ENCODE measurements around the gene INO80C. TPM values are rescaled to one million over a fixed set of nuclear protein-coding genes. Genes with fewer than 3 reads are reported as not detected.

INO80C gene
- total RNA-seq, 1 donor from 2014 or later: 33.8 TPM

- no peaks in the 10 kb centered on the region for H3K27me3 Mint-ChIP-seq (ENCODE audit: low read depth)
- TF ChIP-seq CTCF (conservative IDR thresholded peaks at IDR 0.05): no peak
- no peak overlapping the region for H3K4me3 Mint-ChIP-seq
- no peaks in the 10 kb centered on the region for H3K36me3 Mint-ChIP-seq (ENCODE audit: low read depth)
- DNase-seq (ENCODE audit: low read depth, low spot score): no peak
- no peaks in the 10 kb centered on the region for H3K4me1 Mint-ChIP-seq
- peaks cover 2% of the 10 kb centered on the region for H3K9me3 Mint-ChIP-seq
- no peak overlapping the region for H3K27ac Mint-ChIP-seq (ENCODE audit: unreplicated experiment)
Observed at GRCh38 chr18:35432565-35433001, 65.2 kb downstream of the INO80C start.

GRCh38 chr18:35431374-35431741, 66.4 kb downstream of the INO80C start:
- H3K27me3 Mint-ChIP-seq (ENCODE audit: low read depth): no peaks in the 10 kb centered on the region
- peaks cover 2% of the 10 kb centered on the region for H3K9me3 Mint-ChIP-seq
- no peak for TF ChIP-seq CTCF (conservative IDR thresholded peaks at IDR 0.05)

DNA sequence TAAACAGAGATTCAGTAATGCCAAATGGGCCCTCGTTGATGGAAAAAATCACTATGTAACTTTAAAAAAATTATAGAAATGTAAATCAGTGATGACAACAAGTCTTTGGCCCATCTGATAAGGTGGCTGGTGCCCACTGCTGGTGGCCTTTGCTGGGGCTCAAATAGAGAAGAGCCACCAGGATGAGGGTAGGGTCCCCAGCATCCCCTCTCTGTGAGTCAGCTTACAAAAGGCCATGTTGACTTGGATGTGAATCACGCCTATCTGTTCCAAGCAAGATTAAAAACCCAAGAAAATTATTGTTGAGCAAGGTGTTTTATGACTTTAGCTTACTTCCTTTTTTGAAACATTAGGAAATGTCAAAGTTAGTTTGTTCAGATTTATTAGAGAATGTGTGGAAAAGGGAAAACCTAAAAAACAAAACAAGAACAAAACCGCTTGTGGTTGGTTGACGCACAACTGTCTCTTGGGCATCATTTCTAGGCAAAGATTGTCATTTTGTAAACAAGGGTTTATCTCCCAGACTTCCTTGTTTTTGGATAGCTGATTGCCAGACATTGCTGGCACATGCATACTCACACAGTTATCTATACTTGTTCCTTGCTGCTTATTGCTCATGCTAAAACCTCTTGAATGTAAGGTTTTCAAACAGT, 66.9 kb downstream of the INO80C start:
- Mint-ChIP-seq H3K27me3 (ENCODE audit: low read depth) (no peaks in the 10 kb centered on the region), H3K36me3 (ENCODE audit: low read depth) (no peaks in the 10 kb centered on the region), H3K4me1 (no peaks in the 10 kb centered on the region), H3K27ac (ENCODE audit: unreplicated experiment) (no peak overlapping the region), H3K4me3 (no peak overlapping the region), H3K9me3 (peaks cover 2% of the 10 kb centered on the region)
- DNase-seq (ENCODE audit: low read depth, low spot score): no peak
- no peak for TF ChIP-seq CTCF (conservative IDR thresholded peaks at IDR 0.05)

More at GRCh38 chr18:35431374-35431741, 66.4 kb downstream of the INO80C start:
- H3K4me3 Mint-ChIP-seq: no peak overlapping the region
- DNase-seq (ENCODE audit: low read depth, low spot score): no peak
- no peak overlapping the region for H3K27ac Mint-ChIP-seq (ENCODE audit: unreplicated experiment)
- H3K4me1 Mint-ChIP-seq: no peaks in the 10 kb centered on the region
- H3K36me3 Mint-ChIP-seq (ENCODE audit: low read depth): no peaks in the 10 kb centered on the region

GRCh38 chr18:35426786-35427185, 71.0 kb downstream of the INO80C start:
- no peaks in the 10 kb centered on the region for H3K4me1 Mint-ChIP-seq
- H3K27me3 Mint-ChIP-seq (ENCODE audit: low read depth): no peaks in the 10 kb centered on the region
- no peak for DNase-seq (ENCODE audit: low read depth, low spot score)
- no peak overlapping the region for H3K4me3 Mint-ChIP-seq
- no peaks in the 10 kb centered on the region for H3K36me3 Mint-ChIP-seq (ENCODE audit: low read depth)
- H3K27ac Mint-ChIP-seq (ENCODE audit: unreplicated experiment): no peak overlapping the region
- no peak for TF ChIP-seq CTCF (conservative IDR thresholded peaks at IDR 0.05)
- no peaks in the 10 kb centered on the region for H3K9me3 Mint-ChIP-seq

GRCh38 chr18:35424356-35424755, 73.4 kb downstream of the INO80C start:
- Mint-ChIP-seq H3K27ac (ENCODE audit: unreplicated experiment) (no peak overlapping the region), H3K27me3 (ENCODE audit: low read depth) (no peaks in the 10 kb centered on the region), H3K9me3 (no peaks in the 10 kb centered on the region), H3K4me3 (no peak overlapping the region), H3K4me1 (no peaks in the 10 kb centered on the region), H3K36me3 (ENCODE audit: low read depth) (no peaks in the 10 kb centered on the region)
- no peak for DNase-seq (ENCODE audit: low read depth, low spot score)
- no peak for TF ChIP-seq CTCF (conservative IDR thresholded peaks at IDR 0.05)

Measured in neural crest cell (in vitro differentiated cells).